GM10266 (cell line): ENCODE results near the gene ITPRIPL2.

Source experiments
- DNase-seq: peaks from one replicate; pipeline ENCODE4 v3.0.0; 2012; ENCODE audit errors: extremely low spot score
- CTCF ChIP-seq: IDR thresholded peaks from 2 replicates; pipeline ENCODE4 v1.5.1; 2012; ENCODE audit warnings: mild to moderate bottlenecking, low read depth; ENCODE audit not compliant: control insufficient read depth, insufficient read depth; ENCODE audit errors: missing control alignments

Gene ITPRIPL2

DNA sequence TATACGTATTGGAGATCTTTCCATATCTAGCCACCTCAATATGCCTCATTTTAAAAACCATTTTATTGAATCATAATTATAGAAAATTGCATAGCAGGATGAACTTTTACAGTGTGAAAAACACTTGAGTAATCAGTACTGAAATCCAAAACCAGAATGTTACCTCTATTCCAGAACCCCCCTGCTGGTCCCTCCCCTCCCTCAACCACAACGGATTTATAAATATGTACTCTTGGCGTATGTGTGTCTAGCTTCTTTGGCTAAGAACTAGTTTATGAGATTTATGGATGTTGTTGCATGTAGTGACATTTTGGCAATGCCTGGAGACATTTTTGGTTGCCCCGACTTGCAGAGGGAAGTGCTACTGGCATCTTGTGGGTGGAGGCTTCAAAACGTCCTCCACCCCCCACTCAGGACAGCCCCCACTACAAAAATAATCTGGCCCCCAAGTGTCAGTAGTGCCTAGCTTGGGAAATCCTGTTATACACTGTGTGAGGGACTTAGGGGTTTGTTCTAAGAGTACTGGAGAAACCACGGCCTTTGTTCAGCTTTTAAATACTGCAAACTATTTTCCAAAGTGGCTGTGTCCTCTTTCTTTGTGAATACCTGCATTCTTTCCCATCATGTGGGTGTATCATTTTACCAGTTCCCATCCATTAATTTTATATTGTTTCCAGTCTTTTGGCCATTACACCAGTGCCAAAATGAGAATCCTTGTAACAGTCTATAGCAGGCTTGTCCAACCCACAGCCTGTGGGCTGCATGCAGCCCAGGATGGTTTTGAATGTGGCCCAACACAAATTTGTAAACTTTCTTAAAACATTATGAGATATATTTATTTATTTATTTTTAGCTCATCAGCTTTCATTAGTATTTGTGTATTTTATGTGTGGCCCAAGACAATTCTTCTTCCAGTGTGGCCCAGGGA is 23.7 kb downstream of the ITPRIPL2 start:
- no peak for DNase-seq
- no peak for TF ChIP-seq CTCF

- DNase-seq: no peak
- TF ChIP-seq CTCF: no peak
These were observed 24.8 kb downstream of the ITPRIPL2 start for GRCh38 chr16:19138601-19139000.

- no peak for DNase-seq
- no peak for TF ChIP-seq CTCF
These were observed 25.8 kb downstream of the ITPRIPL2 start for GRCh38 chr16:19139436-19140091.

GRCh38 chr16:19140396-19140795 is 26.6 kb downstream of the ITPRIPL2 start:
- TF ChIP-seq CTCF: no peak
- no peak for DNase-seq

- TF ChIP-seq CTCF: no peak
- no peak for DNase-seq
These were observed 29.3 kb downstream of the ITPRIPL2 start for GRCh38 chr16:19142939-19143598.

- no peak for TF ChIP-seq CTCF
- DNase-seq: no peak
These were observed 29.8 kb downstream of the ITPRIPL2 start for GRCh38 chr16:19143599-19143956.
